Measurements from ENCODE around the gene WDR33. TPM values are rescaled to one million over a fixed set of nuclear protein-coding genes. Genes with fewer than 3 reads are reported as not detected.
A peak's percentile ranks its signal among the peaks of the same experiment; 100 is the strongest.

WDR33 gene
- total and polyA plus RNA-seq, 2 of the 13 experiments (the other 11 are each of a cell fraction or from before 2014, with no cell fraction given): 54.9 to 78.2 TPM

GRCh38 chr2:127811397-127812321 is 688 bp upstream of the WDR33 start (continued):
- TF ChIP-seq ZXDC (CRISPR knock-in tag; IDR thresholded peaks at IDR 0.05): no peak
- no peak for TF ChIP-seq KDM4B (CRISPR knock-in tag; IDR thresholded peaks at IDR 0.05)
- peak; percentile 61; the same call in 1 of the 2 replicates for TF ChIP-seq NFATC3 (CRISPR knock-in tag; IDR thresholded peaks at IDR 0.05)
- TF ChIP-seq ATF2 (CRISPR knock-in tag; IDR thresholded peaks at IDR 0.05): no peak
- TF ChIP-seq ZNF543 (CRISPR knock-in tag; IDR thresholded peaks at IDR 0.05): no peak
- no peak for TF ChIP-seq TMF1 (CRISPR knock-in tag; IDR thresholded peaks at IDR 0.05; ENCODE audit: low read depth)
- TF ChIP-seq CREB1 (IDR thresholded peaks at IDR 0.05): no peak
- no peak; the same call in 1 of the 2 replicates for TF ChIP-seq CREB1 (CRISPR knock-in tag; IDR thresholded peaks at IDR 0.05)
- TF ChIP-seq PAF1 (CRISPR knock-in tag; IDR thresholded peaks at IDR 0.05): no peak
- TF ChIP-seq SOX6 (IDR thresholded peaks at IDR 0.05): no peak
- no peak; the same call in 1 of the 2 replicates for TF ChIP-seq SOX6 (CRISPR knock-in tag; IDR thresholded peaks at IDR 0.05)
- TF ChIP-seq NFKB2 (CRISPR knock-in tag; IDR thresholded peaks at IDR 0.05; ENCODE audit: borderline replicate concordance): 0 out of 2 replicates have a peak, but pooled peaks have one; percentile 0
- no peak for TF ChIP-seq PREB (CRISPR knock-in tag; IDR thresholded peaks at IDR 0.05)
- no peak for TF ChIP-seq ZNF383 (CRISPR knock-in tag; IDR thresholded peaks at IDR 0.05; ENCODE audit: borderline replicate concordance)
- no peak for TF ChIP-seq ELF3 (CRISPR knock-in tag; IDR thresholded peaks at IDR 0.05)
- TF ChIP-seq FOXP1 (IDR thresholded peaks at IDR 0.05): no peak
- TF ChIP-seq FOXP1 (CRISPR knock-in tag; IDR thresholded peaks at IDR 0.05): no peak
- no peak for TF ChIP-seq ZNF563 (CRISPR knock-in tag; IDR thresholded peaks at IDR 0.05)
- TF ChIP-seq ZNF251 (CRISPR knock-in tag; IDR thresholded peaks at IDR 0.05): no peak
- TF ChIP-seq JUND (CRISPR knock-in tag; IDR thresholded peaks at IDR 0.05): no peak
- no peak for TF ChIP-seq SMYD3 (CRISPR knock-in tag; IDR thresholded peaks at IDR 0.05)
- TF ChIP-seq ARNTL (CRISPR knock-in tag; IDR thresholded peaks at IDR 0.05): no peak
- TF ChIP-seq KDM5A (IDR thresholded peaks at IDR 0.05; ENCODE audit: borderline replicate concordance, low read length): no peak
- no peak for TF ChIP-seq ZBTB46 (CRISPR knock-in tag; IDR thresholded peaks at IDR 0.05; ENCODE audit: borderline replicate concordance)
- TF ChIP-seq MEIS1 (CRISPR knock-in tag; IDR thresholded peaks at IDR 0.05; ENCODE audit: borderline replicate concordance): no peak
- TF ChIP-seq FOSL2 (CRISPR knock-in tag; IDR thresholded peaks at IDR 0.05): no peak
